Endothelial cell of hepatic sinusoid (primary cell): ENCODE results near the gene DTD1.
"Not testable (repeated sequence)": the region's sequence is repeated elsewhere in the genome, so short reads cannot be mapped to it uniquely, and the experiment has no call there.

Experiments
- in situ Hi-C: cut with HindIII; loops from 2 replicates; pipeline ENCODE4 v1.10.0; 2017; ENCODE audit warnings: low sequenced_read_pairs

The DTD1 gene

GRCh38 chr20:18734525-18735189 is 146.8 kb downstream of the DTD1 start:
- in situ Hi-C loops = no loop called here

DNA sequence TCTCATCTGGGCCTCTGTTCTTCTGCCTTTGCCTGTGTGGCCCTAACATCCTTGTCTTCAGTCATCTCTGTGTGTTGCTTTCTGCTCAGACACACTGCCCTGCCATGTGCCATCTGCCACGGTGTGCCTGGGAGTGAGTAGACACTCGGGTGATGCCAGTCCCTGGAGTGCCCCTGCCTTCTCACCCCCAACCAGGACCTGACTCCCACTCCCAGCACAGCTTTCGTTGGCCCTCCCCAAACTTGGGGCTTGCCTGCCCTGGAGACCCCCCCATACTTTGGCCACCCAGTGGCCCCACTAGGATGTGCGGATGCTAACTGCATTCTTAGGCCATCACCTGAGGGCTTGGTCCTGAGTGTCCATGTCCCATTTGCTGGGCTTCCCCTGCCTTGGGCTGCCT is 149.3 kb downstream of the DTD1 start:
- in situ Hi-C loops = no loop called here

DNA sequence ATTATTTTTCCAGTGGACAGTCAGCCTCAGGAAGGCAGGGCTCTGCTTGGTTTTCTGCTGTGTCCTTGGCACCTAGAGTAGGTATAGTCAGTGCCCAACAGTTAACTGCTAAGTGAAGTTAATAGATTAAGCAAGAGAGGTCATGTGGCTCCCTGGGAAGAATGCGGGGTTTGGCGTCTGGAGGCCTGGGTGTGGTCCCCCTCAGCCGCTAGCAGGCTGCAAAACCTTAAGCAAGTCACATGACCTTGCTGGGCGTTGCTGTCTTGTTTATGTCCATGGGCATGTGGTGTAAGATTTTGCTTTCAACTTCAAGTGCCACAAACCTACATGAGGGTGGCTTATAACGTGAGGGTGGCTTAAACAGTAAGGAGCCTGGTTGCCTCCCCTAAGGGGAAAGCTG is 150.2 kb downstream of the DTD1 start:
- in situ Hi-C loops = no loop called here

GRCh38 chr20:18738888-18739287 is 151.0 kb downstream of the DTD1 start:
- in situ Hi-C loops = no loop called here

- in situ Hi-C loops = no loop called here
These were observed 151.9 kb downstream of the DTD1 start for GRCh38 chr20:18739751-18740166.

DNA sequence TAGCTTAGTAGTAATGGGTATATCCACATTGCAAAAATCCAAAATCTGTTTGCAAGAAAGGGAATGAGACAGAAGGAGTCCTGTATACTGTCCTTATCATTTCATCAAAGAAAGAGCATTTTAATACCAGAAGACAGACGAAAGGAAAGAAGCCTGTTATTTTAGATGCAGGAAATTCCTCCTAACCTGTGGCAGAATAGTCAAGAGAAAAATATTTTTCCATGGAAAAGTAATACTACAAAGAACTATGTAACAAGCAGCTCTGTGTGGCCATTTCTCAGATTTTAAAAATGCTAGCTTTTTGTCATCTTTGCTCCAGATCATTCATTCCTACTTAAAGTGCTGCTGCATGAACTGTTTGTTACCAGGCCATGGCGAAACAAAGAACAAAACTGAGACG is 152.9 kb downstream of the DTD1 start:
- in situ Hi-C loops = no loop called here

DNA sequence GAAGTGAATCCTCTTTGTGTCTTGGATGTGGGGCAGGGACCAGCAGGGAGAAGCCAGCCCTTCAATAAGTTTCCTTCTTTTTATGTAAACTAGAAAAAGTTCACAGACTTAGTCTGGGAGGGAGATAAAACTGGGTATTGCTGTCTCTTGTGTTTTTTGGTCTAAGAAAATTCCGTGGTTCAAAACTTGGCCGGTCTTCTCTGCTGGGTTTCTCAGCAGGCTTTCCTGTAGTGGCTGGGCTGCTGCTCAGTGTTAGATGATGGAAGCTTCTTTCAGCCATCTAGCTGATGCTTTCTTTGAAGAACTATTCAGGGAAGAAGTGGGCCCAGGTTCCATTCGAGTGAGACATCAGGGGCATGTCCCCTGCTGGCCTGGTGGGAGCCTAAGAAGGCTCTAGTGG is 155.0 kb downstream of the DTD1 start:
- in situ Hi-C loops = no loop called here

DNA sequence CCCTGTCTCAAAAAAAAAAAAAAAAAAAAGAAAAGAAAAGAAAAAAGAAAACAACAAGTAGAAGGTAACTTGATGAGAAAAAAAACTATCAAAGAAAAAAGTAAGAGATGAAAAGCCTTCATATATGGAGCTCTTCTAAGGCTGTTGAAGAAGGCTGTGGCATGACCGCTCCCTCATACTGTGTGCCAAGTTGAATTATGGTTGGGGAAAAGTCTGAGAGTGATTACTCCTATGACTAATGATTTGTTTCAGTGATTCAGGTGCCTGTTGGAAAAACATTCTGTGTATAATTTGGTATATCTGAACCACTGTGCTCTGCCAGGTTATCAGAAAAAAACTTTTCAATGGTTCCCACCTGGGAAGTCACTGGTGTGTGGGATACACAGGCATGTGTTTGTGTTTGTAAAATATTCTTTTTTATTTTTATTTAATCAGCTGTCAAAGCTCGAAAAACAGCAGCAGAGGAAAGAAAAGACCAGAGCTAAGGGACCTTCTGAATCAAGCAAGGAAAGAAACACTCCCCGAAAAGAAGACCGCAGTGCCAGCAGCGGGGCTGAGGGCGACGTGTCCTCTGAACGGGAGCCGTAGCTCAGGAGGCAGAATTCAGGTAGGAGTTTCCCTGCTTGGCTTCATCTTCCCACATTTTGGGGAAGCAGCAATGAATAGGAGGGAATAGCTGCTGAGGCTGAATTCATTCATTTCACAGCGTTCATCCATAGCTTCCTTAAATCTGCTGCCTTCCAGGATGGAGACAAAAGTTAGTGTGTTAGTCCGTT is 156.0 kb downstream of the DTD1 start:
- in situ Hi-C loops = no loop called here

DNA sequence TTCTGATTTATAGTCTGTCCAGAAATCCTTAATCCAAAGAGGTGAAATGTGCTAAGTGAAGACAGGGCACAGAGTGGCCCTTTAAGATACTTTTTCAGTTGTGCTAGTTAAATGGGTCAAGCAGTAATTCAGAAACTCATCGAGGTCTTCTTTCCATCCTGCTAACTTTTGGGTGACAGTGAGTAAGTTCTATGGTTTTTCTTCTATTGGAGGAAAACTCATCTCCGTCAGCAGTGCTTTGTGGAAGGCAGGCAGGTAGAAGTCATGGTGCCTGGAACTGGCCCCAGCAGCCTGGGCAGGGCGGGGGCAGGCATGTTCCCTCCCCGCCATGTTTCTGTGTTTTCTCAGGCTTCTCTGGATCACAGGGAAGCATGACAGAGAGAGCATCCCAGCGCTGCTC is 159.2 kb downstream of the DTD1 start:
- in situ Hi-C loops = no loop called here

- in situ Hi-C loops = no loop called here
These were observed 161.1 kb downstream of the DTD1 start for GRCh38 chr20:18748987-18749386.

- in situ Hi-C loops = no loop called here
These were observed 161.7 kb downstream of the DTD1 start for GRCh38 chr20:18749528-18749927.

DNA sequence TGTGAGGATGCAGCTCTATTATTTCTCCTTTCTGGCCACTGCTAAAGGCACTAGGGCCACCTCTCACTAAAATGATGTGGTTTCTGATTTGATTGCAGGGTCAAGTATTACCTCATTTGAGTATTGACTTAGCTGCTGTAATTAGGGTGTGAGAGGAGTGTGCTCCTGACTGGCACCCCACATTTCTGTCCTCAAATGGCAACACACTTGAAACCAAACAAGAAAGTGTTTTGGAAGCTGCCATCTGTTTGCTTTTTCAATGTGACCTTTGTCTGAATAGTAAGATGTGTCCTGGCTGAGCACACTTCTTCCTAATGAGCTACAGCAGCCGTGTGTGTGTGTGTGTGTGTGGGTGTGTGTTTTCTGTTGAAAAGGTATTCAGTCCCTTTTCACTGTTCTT is 162.9 kb downstream of the DTD1 start:
- in situ Hi-C loops = no loop called here

DNA sequence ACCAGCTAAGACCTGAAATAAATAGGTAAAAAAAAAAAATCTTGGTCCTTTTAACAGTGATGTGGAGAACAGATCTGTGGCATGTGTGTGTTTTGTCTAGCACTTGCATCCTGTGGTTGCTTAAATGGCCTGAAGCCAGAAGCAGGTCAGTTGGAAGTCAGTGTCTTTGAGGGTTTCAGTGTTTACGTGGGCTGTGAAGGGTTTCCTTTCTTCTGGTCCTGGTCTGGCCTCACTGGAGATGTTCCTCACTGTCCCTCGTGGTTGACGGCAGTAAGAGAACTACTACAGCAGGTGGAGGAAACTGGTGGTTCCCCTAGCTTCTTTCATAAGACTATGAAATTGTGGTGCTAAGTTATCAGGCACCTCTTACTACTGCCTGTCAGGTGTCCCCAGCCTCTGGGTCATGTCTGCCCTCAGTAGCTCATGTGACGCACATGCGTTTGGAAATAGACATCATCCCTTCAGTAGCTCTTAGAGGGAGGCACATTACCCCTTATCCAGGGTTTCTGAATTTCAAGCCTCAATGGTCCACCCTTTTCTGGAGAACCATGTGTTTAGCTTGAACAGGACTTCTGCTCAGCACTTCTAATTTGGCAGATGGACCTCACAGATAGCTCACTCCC is 166.3 kb downstream of the DTD1 start:
- in situ Hi-C loops = no loop called here

DNA sequence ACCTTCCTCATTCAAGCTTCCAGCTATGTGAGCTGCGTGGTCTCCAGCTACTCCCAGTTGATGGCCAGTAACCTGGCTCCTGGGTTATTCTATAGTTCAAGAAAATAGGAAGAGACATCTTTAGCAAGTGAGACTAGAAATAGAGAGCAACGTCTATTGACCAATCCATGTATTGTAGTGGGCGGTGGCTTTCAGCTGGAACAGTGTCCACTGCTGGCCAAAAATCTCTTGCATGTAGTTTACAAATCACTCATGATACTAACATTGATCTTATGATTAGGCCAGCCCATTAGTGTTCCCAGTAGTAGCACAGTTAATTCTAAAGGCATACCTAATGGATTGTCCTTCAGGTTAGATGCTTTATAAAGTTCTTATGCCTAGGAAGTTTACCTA is 166.8 kb downstream of the DTD1 start:
- in situ Hi-C loops = no loop called here

DNA sequence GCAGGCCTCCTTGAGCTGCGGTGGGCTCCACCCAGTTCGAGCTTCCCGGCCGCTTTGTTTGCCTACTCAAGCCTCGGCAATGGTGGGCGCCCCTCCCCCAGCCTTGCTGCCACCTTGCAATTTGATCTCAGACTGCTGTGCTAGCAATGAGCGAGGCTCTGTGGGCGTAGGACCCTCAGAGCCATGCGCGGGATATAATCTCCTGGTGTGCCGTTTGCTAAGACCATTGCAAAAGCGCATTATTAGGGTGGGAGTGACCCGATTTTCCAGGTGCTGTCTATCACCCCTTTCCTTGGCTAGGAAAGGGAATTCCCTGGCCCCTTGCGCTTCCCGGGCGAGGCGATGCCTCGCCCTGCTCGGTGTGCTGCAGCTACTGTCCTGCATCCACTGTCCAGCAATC is 173.0 kb downstream of the DTD1 start:
- in situ Hi-C loops = not testable (repeated sequence)

- in situ Hi-C loops = no loop called here
These were observed 179.8 kb downstream of the DTD1 start for GRCh38 chr20:18767676-18768075.

- in situ Hi-C loops = no loop called here
These were observed 185.7 kb downstream of the DTD1 start for GRCh38 chr20:18773566-18773965.

GRCh38 chr20:18774207-18774606 is 186.4 kb downstream of the DTD1 start:
- in situ Hi-C loops = no loop called here

DNA sequence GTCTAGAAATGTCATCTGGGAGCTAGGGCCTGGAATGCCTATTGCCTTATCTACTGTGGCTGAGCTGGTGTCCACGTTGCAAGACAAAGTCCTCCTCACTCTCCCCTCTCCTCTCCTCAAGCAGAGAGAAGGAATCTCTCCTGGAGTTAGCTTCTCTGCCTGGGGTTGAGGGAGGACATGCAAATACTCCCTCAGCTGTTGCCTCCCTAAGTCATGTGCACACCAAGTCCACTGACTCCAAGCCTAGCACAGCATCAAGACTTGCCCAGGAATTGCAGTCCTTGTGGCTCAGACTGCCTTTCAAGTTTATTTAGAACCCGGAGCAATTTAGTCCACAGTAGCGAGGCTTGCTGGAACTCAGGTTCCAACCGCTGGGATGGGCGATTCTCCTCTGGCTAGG is 187.8 kb downstream of the DTD1 start:
- in situ Hi-C loops = no loop called here

- in situ Hi-C loops = no loop called here
These were observed 191.0 kb downstream of the DTD1 start for GRCh38 chr20:18778690-18779392.

DNA sequence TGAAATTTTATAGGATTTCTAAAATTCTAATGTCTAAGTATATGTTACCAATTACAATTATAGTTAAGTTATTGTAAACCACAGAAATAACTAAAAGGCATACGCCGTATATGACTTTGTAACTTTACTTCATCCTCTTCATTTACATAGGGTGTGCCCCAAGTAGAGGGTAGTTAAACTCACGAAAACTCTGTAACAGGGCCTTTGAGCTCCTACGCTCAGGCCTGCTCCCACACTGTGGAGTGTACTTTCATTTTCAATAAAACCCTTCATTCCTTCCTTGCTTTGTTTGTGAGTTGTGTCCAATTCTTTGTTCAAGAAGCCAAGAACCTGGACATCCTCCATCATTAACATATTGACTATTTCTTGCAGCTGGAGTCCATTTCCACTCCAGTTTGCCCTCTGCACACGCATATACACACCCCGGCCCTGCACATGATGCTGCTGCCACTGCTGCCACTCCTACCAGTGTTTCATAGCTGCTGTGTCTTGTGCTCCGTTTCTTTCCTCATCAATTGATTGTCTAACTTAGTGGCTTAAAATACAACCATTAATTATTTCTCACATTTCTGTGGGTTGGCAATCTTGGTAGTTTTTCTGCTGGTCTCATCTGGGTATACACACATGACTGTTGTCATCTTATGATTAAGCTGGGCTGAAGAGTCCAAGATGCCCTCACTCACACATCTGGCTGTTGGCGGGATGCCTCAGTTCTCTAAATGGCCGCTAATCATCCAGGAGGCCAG is 192.7 kb downstream of the DTD1 start:
- in situ Hi-C loops = no loop called here
